ENCODE measurements around the gene PTGDS. TPM values are rescaled to one million over a fixed set of nuclear protein-coding genes. Genes with fewer than 3 reads are reported as not detected.

Gene PTGDS
- total and polyA plus RNA-seq, 4 donors = 0.23 to 15.2 (median 6.4) TPM

DNA sequence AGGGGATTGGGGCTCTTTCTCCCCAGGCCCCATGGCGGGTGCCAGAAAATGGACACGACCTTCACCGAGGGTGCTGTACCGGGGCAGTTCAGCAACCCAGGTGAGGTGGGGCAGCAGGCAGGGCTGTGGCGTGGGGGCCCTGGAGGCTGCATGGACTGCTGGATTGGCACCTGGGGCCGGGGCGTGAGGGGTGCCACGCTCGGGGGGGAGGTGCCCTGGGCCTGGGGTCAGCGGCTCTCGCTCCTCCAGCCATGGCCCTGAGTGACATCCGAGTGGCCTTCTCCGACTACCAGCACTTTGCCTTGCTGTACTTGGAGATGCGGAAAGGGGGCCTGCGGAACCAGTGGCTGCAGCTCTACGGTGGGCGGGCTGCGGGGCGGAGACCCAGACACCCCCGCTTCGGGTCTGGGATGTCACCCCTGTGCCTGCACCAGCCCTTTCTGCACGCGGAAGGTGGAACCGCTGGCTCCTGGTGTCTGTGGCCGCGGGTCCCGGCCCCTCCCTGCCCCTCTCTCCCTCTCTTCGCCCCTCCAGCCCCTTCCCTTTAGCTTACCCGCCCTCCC, 7.2 kb downstream of the PTGDS start:
- no peak overlapping the region for H3K4me3 ChIP-seq (ENCODE audit: low read depth in 1 of 3, low read length in 3 of 3)
- H3K4me1 ChIP-seq (ENCODE audit: control insufficient read depth in 4 of 4, insufficient read depth in 4 of 4, low read length in 3 of 4) = peaks cover 0 to 4% (median 1%) of the 10 kb centered on the region in 4 donors
- DNase-seq (ENCODE audit: low spot score) = no peak
- H3K9ac ChIP-seq (ENCODE audit: low read depth in 1 of 2, low read length in 2 of 2) = no peak overlapping the region
- no peak overlapping the region for H3K27ac ChIP-seq (ENCODE audit: low read depth in 1 of 2, low read length in 2 of 2)
- WGBS = 57% methylated on average over 29 of the region's 29 CpGs
- TF ChIP-seq SP1 (IDR thresholded peaks at IDR 0.05) = no peak
- TF ChIP-seq, protein P1, sequence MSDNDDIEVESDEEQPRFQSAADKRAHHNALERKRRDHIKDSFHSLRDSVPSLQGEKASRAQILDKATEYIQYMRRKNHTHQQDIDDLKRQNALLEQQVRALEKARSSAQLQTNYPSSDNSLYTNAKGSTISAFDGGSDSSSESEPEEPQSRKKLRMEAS (IDR thresholded peaks at IDR 0.05) = no peak
- H3K27me3 ChIP-seq (ENCODE audit: control insufficient read depth in 4 of 4, insufficient read depth in 4 of 4, low read length in 3 of 4) = peaks cover 0 to 6% (median under 1%) of the 10 kb centered on the region in 4 donors
- no peaks in the 10 kb centered on the region for H3K9me3 ChIP-seq (ENCODE audit: control insufficient read depth in 4 of 4, low read length in 3 of 4)
- H3K36me3 ChIP-seq (ENCODE audit: control insufficient read depth in 4 of 4, insufficient read depth in 3 of 4, low read depth in 1 of 4, low read length in 3 of 4) = no peaks in the 10 kb centered on the region

- DNase-seq (ENCODE audit: low spot score) = no peak
- 17% methylated on average over 48 of the region's 48 CpGs for WGBS
- Histone ChIP-seq H3K9me3 (ENCODE audit: control insufficient read depth in 4 of 4, low read length in 3 of 4) (no peaks in the 10 kb centered on the region), H3K4me3 (ENCODE audit: low read depth in 1 of 3, low read length in 3 of 3) (no peak overlapping the region), H3K9ac (ENCODE audit: low read depth in 1 of 2, low read length in 2 of 2) (no peak overlapping the region), H3K36me3 (ENCODE audit: control insufficient read depth in 4 of 4, insufficient read depth in 3 of 4, low read depth in 1 of 4, low read length in 3 of 4) (no peaks in the 10 kb centered on the region), H3K4me1 (ENCODE audit: control insufficient read depth in 4 of 4, insufficient read depth in 4 of 4, low read length in 3 of 4) (peaks cover 0 to 4% (median 1%) of the 10 kb centered on the region in 4 donors), H3K27me3 (ENCODE audit: control insufficient read depth in 4 of 4, insufficient read depth in 4 of 4, low read length in 3 of 4) (peaks cover 0 to 6% (median under 1%) of the 10 kb centered on the region in 4 donors), H3K27ac (ENCODE audit: low read depth in 1 of 2, low read length in 2 of 2) (no peak overlapping the region)
- TF ChIP-seq EGR1 (IDR thresholded peaks at IDR 0.05; ENCODE audit: low read depth in 2 of 2) (no peak), JUND (IDR thresholded peaks at IDR 0.05) (no peak), GABPA (IDR thresholded peaks at IDR 0.05 in 1 of 2, conservative IDR thresholded peaks at IDR 0.05 in 1 of 2) (no peak), HNF4A (conservative IDR thresholded peaks at IDR 0.05) (no peak), HNF4G (IDR thresholded peaks at IDR 0.05) (no peak), FOXA2 (IDR thresholded peaks at IDR 0.05) (no peak), RXRA (IDR thresholded peaks at IDR 0.05) (no peak), TAF1 (conservative IDR thresholded peaks at IDR 0.05) (no peak), FOXA1 (IDR thresholded peaks at IDR 0.05) (no peak), RAD21 (IDR thresholded peaks at IDR 0.05) (no peak), NR2F2 (IDR thresholded peaks at IDR 0.05) (no peak), YY1 (IDR thresholded peaks at IDR 0.05) (no peak), SP1 (IDR thresholded peaks at IDR 0.05) (no peak), ATF3 (IDR thresholded peaks at IDR 0.05) (no peak)
- TF ChIP-seq, protein P2, sequence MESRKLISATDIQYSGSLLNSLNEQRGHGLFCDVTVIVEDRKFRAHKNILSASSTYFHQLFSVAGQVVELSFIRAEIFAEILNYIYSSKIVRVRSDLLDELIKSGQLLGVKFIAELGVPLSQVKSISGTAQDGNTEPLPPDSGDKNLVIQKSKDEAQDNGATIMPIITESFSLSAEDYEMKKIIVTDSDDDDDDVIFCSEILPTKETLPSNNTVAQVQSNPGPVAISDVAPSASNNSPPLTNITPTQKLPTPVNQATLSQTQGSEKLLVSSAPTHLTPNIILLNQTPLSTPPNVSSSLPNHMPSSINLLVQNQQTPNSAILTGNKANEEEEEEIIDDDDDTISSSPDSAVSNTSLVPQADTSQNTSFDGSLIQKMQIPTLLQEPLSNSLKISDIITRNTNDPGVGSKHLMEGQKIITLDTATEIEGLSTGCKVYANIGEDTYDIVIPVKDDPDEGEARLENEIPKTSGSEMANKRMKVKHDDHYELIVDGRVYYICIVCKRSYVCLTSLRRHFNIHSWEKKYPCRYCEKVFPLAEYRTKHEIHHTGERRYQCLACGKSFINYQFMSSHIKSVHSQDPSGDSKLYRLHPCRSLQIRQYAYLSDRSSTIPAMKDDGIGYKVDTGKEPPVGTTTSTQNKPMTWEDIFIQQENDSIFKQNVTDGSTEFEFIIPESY (IDR thresholded peaks at IDR 0.05) = no peak
- TF ChIP-seq, protein P1 (IDR thresholded peaks at IDR 0.05) = no peak
- TF ChIP-seq, protein P3, sequence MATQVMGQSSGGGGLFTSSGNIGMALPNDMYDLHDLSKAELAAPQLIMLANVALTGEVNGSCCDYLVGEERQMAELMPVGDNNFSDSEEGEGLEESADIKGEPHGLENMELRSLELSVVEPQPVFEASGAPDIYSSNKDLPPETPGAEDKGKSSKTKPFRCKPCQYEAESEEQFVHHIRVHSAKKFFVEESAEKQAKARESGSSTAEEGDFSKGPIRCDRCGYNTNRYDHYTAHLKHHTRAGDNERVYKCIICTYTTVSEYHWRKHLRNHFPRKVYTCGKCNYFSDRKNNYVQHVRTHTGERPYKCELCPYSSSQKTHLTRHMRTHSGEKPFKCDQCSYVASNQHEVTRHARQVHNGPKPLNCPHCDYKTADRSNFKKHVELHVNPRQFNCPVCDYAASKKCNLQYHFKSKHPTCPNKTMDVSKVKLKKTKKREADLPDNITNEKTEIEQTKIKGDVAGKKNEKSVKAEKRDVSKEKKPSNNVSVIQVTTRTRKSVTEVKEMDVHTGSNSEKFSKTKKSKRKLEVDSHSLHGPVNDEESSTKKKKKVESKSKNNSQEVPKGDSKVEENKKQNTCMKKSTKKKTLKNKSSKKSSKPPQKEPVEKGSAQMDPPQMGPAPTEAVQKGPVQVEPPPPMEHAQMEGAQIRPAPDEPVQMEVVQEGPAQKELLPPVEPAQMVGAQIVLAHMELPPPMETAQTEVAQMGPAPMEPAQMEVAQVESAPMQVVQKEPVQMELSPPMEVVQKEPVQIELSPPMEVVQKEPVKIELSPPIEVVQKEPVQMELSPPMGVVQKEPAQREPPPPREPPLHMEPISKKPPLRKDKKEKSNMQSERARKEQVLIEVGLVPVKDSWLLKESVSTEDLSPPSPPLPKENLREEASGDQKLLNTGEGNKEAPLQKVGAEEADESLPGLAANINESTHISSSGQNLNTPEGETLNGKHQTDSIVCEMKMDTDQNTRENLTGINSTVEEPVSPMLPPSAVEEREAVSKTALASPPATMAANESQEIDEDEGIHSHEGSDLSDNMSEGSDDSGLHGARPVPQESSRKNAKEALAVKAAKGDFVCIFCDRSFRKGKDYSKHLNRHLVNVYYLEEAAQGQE (IDR thresholded peaks at IDR 0.05) = no peak
- TF ChIP-seq, protein P4, sequence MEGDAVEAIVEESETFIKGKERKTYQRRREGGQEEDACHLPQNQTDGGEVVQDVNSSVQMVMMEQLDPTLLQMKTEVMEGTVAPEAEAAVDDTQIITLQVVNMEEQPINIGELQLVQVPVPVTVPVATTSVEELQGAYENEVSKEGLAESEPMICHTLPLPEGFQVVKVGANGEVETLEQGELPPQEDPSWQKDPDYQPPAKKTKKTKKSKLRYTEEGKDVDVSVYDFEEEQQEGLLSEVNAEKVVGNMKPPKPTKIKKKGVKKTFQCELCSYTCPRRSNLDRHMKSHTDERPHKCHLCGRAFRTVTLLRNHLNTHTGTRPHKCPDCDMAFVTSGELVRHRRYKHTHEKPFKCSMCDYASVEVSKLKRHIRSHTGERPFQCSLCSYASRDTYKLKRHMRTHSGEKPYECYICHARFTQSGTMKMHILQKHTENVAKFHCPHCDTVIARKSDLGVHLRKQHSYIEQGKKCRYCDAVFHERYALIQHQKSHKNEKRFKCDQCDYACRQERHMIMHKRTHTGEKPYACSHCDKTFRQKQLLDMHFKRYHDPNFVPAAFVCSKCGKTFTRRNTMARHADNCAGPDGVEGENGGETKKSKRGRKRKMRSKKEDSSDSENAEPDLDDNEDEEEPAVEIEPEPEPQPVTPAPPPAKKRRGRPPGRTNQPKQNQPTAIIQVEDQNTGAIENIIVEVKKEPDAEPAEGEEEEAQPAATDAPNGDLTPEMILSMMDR (IDR thresholded peaks at IDR 0.05; ENCODE audit: low read depth, low read length, missing input control) = no peak
These were observed 7.8 kb downstream of the PTGDS start for GRCh38 chr9:136985027-136985602.
